HepG2 (cell line): ENCODE data around the gene MORN1. TPM values are rescaled to one million over a fixed set of nuclear protein-coding genes. Genes with fewer than 3 reads are reported as not detected.

Experiments used
- ATAD3A ChIP-seq: sonication (generic); formaldehyde crosslinking; IDR thresholded peaks from 2 replicates; pipeline ENCODE4 v1.4.0; 2020; ENCODE audit warnings: missing genetic modification reagents
- ATM ChIP-seq: fragments of 450-650 bp; IDR thresholded peaks from 2 replicates; pipeline ENCODE4 v1.7.1; 2017; ENCODE audit warnings: mild to moderate bottlenecking, borderline replicate concordance
- BCL6 ChIP-seq: IDR thresholded peaks from 2 replicates; pipeline ENCODE4 v1.6.1; 2016; ENCODE audit warnings: missing genetic modification reagents, missing compliant biosample characterization
- CREBL2 ChIP-seq: sonication (generic); formaldehyde crosslinking; IDR thresholded peaks from 2 replicates; pipeline ENCODE4 v1.8.1; 2023; ENCODE audit warnings: missing genetic modification reagents, mild to moderate bottlenecking, borderline replicate concordance
- HMG20B ChIP-seq: conservative IDR thresholded peaks from 2 replicates; pipeline ENCODE4 v1.6.1; 2016; ENCODE audit warnings: missing genetic modification reagents, missing compliant biosample characterization
- IKZF4 ChIP-seq: sonication (generic); formaldehyde crosslinking; IDR thresholded peaks from 2 replicates; pipeline ENCODE4 v1.5.1; 2020; ENCODE audit warnings: borderline replicate concordance, mild to moderate bottlenecking, low read depth, missing genetic modification reagents; ENCODE audit errors: not compliant biosample characterization
- ISX ChIP-seq: sonication (generic); formaldehyde crosslinking; conservative IDR thresholded peaks from 2 replicates; pipeline ENCODE4 v1.5.0; 2020; ENCODE audit warnings: missing genetic modification reagents
- MXI1 ChIP-seq: IDR thresholded peaks from 3 replicates; pipeline ENCODE4 v1.6.1; 2012; ENCODE audit warnings: low read depth, low read length, inconsistent platforms, borderline replicate concordance
- PBX2 ChIP-seq: IDR thresholded peaks from 2 replicates; pipeline ENCODE4 v1.6.1; 2016; ENCODE audit warnings: control low read depth
- SETDB1 ChIP-seq: sonication (generic); formaldehyde crosslinking; IDR thresholded peaks from 2 replicates; pipeline ENCODE4 v1.5.1; 2020; ENCODE audit warnings: missing genetic modification reagents, mild to moderate bottlenecking, borderline replicate concordance
- SIX1 ChIP-seq: sonication (generic); formaldehyde crosslinking; IDR thresholded peaks from 2 replicates; pipeline ENCODE4 v1.4.0; 2020; ENCODE audit warnings: missing genetic modification reagents, borderline replicate concordance
- TCF12 ChIP-seq, 2 experiments: fragments of 450-650 bp in 1 of 2; sonication (generic) in 1 of 2; formaldehyde crosslinking in 1 of 2; IDR thresholded peaks; 2 replicates each; pipeline versions ENCODE4 v1.6.1 to v1.8.0; 2017 to 2022; ENCODE audit warnings: antibody characterized with exemption in 1 of 2, mild to moderate bottlenecking in 1 of 2, missing genetic modification reagents in 1 of 2, moderate library complexity in 1 of 2
- THAP11 ChIP-seq: IDR thresholded peaks from 2 replicates; pipeline ENCODE4 v1.6.1; 2016; ENCODE audit warnings: missing biosample characterization, missing genetic modification reagents
- ZNF274 ChIP-seq: sonication (generic); formaldehyde crosslinking; IDR thresholded peaks from 2 replicates; pipeline ENCODE4 v1.5.1; 2020; ENCODE audit warnings: mild to moderate bottlenecking, missing genetic modification reagents
- polyA plus RNA-seq, 8 experiments: library from polyadenylated mRNA; depleted of rRNA in 3 of 8; stranded (reverse) in 7 of 8; unstranded in 1 of 8; fragments of >200 nt; fragmentation: Illumina TruSeq in 4 of 8; extraction: Trizol in 4 of 8; gene quantifications; 2 replicates each; pipeline versions ENCODE4 v1.2.1 to v1.2.3, GENCODE V29; 2011 to 2016; ENCODE audit warnings: low read depth in 4 of 8, missing spikeins in 1 of 8, mixed read lengths in 1 of 8; ENCODE audit not compliant: insufficient read depth in 1 of 8
- total RNA-seq, 5 experiments: library from RNA; depleted of rRNA; stranded (reverse); fragments of >200 nt; fragmentation: Illumina TruSeq; extraction: Trizol; gene quantifications; 2 replicates each; pipeline ENCODE4 v1.2.3, GENCODE V29; 2016; ENCODE audit warnings: low read depth in 1 of 5
- TF ChIP-seq, protein P1 (sequence below): sonication (generic); formaldehyde crosslinking; IDR thresholded peaks from 2 replicates; pipeline ENCODE4 v1.5.1; 2020; ENCODE audit warnings: mild to moderate bottlenecking, moderate library complexity, missing genetic modification reagents
- TF ChIP-seq, protein P2 (sequence below): sonication (generic); formaldehyde crosslinking; IDR thresholded peaks from 2 replicates; pipeline ENCODE4 v1.5.0; 2020; ENCODE audit warnings: missing genetic modification reagents, mild to moderate bottlenecking, borderline replicate concordance
- TF ChIP-seq, protein P3 (sequence below): IDR thresholded peaks from 2 replicates; pipeline ENCODE4 v1.4.0; 2020; ENCODE audit warnings: mild to moderate bottlenecking, missing genetic modification reagents
- TF ChIP-seq, protein P4 (sequence below), 2 experiments: IDR thresholded peaks; 2 replicates each; pipeline ENCODE4 v1.6.1; 2011 to 2012; ENCODE audit warnings: low read length in 2 of 2, borderline replicate concordance in 1 of 2, low read depth in 1 of 2, mild to moderate bottlenecking in 1 of 2, moderate library complexity in 1 of 2

The MORN1 gene
- total and polyA plus RNA-seq, 2 of the 13 experiments (the other 11 are each of a cell fraction or from before 2014, with no cell fraction given) = 3.1 to 6.5 TPM

- TF ChIP-seq, protein P1, sequence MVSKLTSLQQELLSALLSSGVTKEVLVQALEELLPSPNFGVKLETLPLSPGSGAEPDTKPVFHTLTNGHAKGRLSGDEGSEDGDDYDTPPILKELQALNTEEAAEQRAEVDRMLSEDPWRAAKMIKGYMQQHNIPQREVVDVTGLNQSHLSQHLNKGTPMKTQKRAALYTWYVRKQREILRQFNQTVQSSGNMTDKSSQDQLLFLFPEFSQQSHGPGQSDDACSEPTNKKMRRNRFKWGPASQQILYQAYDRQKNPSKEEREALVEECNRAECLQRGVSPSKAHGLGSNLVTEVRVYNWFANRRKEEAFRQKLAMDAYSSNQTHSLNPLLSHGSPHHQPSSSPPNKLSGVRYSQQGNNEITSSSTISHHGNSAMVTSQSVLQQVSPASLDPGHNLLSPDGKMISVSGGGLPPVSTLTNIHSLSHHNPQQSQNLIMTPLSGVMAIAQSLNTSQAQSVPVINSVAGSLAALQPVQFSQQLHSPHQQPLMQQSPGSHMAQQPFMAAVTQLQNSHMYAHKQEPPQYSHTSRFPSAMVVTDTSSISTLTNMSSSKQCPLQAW (CRISPR knock-in tag) = 0 out of 2 replicates have a peak, but pooled peaks have one; percentile 32
- TF ChIP-seq, protein P2, sequence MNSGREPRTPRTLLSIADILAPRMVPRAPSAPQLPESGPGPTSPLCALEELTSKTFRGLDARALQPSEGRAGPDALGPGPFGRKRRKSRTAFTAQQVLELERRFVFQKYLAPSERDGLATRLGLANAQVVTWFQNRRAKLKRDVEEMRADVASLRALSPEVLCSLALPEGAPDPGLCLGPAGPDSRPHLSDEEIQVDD (CRISPR knock-in tag) = no peak
- TF ChIP-seq IKZF4 (CRISPR knock-in tag) (no peak), TCF12 (IDR thresholded peaks at IDR 0.05) (no peak), TCF12 (CRISPR knock-in tag; IDR thresholded peaks at IDR 0.05) (0 out of 2 replicates have a peak, but pooled peaks have one; percentile 46), ISX (CRISPR knock-in tag) (no peak), THAP11 (CRISPR knock-in tag) (no peak), HMG20B (CRISPR knock-in tag) (no peak), SETDB1 (CRISPR knock-in tag) (no peak), BCL6 (CRISPR knock-in tag) (peak; percentile 75), CREBL2 (CRISPR knock-in tag) (no peak), ZNF274 (CRISPR knock-in tag) (peak; percentile 20; the same call in 1 of the 2 replicates), ATM (no peak), SIX1 (CRISPR knock-in tag) (no peak), ATAD3A (no peak), PBX2 (no peak), MXI1 (no peak)
- TF ChIP-seq, protein P3, sequence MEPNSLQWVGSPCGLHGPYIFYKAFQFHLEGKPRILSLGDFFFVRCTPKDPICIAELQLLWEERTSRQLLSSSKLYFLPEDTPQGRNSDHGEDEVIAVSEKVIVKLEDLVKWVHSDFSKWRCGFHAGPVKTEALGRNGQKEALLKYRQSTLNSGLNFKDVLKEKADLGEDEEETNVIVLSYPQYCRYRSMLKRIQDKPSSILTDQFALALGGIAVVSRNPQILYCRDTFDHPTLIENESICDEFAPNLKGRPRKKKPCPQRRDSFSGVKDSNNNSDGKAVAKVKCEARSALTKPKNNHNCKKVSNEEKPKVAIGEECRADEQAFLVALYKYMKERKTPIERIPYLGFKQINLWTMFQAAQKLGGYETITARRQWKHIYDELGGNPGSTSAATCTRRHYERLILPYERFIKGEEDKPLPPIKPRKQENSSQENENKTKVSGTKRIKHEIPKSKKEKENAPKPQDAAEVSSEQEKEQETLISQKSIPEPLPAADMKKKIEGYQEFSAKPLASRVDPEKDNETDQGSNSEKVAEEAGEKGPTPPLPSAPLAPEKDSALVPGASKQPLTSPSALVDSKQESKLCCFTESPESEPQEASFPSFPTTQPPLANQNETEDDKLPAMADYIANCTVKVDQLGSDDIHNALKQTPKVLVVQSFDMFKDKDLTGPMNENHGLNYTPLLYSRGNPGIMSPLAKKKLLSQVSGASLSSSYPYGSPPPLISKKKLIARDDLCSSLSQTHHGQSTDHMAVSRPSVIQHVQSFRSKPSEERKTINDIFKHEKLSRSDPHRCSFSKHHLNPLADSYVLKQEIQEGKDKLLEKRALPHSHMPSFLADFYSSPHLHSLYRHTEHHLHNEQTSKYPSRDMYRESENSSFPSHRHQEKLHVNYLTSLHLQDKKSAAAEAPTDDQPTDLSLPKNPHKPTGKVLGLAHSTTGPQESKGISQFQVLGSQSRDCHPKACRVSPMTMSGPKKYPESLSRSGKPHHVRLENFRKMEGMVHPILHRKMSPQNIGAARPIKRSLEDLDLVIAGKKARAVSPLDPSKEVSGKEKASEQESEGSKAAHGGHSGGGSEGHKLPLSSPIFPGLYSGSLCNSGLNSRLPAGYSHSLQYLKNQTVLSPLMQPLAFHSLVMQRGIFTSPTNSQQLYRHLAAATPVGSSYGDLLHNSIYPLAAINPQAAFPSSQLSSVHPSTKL = 0 out of 2 replicates have a peak, but pooled peaks have one; percentile 23
- TF ChIP-seq, protein P4, sequence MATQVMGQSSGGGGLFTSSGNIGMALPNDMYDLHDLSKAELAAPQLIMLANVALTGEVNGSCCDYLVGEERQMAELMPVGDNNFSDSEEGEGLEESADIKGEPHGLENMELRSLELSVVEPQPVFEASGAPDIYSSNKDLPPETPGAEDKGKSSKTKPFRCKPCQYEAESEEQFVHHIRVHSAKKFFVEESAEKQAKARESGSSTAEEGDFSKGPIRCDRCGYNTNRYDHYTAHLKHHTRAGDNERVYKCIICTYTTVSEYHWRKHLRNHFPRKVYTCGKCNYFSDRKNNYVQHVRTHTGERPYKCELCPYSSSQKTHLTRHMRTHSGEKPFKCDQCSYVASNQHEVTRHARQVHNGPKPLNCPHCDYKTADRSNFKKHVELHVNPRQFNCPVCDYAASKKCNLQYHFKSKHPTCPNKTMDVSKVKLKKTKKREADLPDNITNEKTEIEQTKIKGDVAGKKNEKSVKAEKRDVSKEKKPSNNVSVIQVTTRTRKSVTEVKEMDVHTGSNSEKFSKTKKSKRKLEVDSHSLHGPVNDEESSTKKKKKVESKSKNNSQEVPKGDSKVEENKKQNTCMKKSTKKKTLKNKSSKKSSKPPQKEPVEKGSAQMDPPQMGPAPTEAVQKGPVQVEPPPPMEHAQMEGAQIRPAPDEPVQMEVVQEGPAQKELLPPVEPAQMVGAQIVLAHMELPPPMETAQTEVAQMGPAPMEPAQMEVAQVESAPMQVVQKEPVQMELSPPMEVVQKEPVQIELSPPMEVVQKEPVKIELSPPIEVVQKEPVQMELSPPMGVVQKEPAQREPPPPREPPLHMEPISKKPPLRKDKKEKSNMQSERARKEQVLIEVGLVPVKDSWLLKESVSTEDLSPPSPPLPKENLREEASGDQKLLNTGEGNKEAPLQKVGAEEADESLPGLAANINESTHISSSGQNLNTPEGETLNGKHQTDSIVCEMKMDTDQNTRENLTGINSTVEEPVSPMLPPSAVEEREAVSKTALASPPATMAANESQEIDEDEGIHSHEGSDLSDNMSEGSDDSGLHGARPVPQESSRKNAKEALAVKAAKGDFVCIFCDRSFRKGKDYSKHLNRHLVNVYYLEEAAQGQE (IDR thresholded peaks at IDR 0.05; ENCODE audit: borderline replicate concordance in 1 of 2, low read depth in 1 of 2, low read length in 2 of 2) = no peak
These were observed 77.0 kb downstream of the MORN1 start (continued) for GRCh38 chr1:2314273-2314802.
